Stimulated activated naive CD8-positive, alpha-beta T cell treated with anti-CD3 and anti-CD28 coated beads, Interleukin-15, Interleukin-2, amounts not matched to agents 100 U/mL and 50 U/mL, for 24 hours (primary cell): ENCODE results near the gene LRRC38.
"Not testable (repeated sequence)": the region's sequence is repeated elsewhere in the genome, so short reads cannot be mapped to it uniquely, and the experiment has no call there.

Experiments used
- ATAC-seq: fragments of 150-1000 bp; cut with Tn5 transposase; one replicate; pipeline ENCODE4 v1.10.0; 2021
- DNase-seq: peaks from one replicate; pipeline ENCODE4 v3.0.0; 2021

Gene LRRC38

GRCh38 chr1:13461977-13462376 is 51.8 kb downstream of the LRRC38 start:
- ATAC-seq = no peak
- DNase-seq = no peak

GRCh38 chr1:13456904-13457532 is 56.8 kb downstream of the LRRC38 start:
- ATAC-seq = no peak
- no peak for DNase-seq

DNA sequence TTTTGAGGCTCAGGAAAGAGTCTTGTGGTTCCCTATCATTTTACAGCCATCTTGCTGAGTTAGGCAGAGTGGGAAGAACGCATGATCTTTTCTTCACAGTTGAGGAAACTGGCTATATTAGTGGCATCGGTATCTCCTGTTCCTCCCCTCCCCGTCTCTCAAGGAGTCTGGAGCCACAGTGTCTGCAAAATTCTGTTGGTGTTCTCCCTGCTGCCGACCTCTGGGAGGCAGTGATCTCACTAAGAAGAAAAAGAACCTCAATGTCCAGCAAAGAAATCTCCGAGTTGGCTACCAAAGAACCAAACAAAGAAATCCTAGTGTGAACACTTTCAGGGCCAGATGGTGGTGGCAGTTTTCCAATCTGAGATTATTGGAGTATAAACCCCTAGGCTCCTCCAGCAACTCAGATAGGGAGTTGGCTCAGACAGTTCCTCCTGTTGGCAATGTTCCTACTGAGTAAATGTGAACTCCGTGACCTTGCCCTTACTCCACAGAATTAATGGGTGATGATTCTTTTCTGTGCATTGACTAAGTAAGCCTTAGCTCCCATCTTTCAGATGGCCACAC is 62.3 kb downstream of the LRRC38 start:
- ATAC-seq = no peak
- DNase-seq = no peak

DNA sequence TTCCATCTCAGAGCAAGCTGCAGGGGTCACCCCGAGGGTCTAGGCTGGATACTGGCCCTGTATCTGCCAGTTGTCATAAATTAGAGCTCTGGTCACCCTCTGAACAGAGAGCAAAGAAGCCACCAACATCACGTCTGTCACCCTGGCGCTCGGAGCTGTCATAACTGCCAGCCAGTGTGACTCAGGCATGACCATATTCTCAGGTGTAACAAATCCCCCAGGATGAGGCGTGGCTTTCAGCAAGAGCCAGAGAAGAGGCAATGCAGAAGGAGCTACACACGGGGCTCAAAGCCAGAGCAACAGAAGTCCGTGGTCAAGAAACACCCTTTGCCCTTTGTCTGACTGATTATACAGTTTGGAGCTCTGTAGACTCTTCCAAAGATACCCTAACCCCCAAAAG is 63.6 kb downstream of the LRRC38 start:
- DNase-seq = no peak
- no peak for ATAC-seq

- no peak for DNase-seq
- no peak for ATAC-seq
Measured at GRCh38 chr1:13443335-13443979, 70.3 kb downstream of the LRRC38 start.

DNA sequence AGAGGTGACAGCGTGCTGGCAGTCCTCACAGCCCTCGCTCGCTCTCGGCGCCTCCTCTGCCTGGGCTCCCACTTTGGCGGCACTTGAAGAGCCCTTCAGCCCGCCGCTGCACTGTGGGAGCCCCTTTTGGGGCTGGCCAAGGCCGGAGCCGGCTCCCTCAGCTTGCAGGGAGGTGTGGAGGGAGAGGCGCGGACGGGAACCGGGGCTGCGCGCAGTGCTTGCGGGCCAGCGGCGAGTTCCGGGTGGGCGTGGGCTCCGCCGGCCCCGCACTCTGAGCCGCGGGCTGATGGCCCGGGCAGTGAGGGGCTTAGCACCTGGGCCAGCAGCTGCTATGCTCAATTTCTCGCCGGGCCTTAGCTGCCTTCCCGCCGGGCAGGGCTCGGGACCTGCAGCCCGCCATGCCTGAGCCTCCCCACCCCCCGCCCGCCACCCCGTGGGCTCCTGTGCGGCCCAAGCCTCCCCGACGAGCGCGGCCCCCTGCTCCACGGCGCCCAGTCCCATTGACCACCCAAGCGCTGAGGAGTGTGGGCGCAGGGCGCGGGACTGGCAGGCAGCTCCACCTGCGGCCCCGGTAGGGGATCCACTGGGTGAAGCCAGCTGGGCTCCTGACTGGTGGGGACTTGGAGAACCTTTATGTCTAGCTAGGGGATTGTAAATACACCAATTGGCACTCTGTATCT is 74.6 kb downstream of the LRRC38 start:
- DNase-seq, ATAC-seq: not testable (repeated sequence)

DNA sequence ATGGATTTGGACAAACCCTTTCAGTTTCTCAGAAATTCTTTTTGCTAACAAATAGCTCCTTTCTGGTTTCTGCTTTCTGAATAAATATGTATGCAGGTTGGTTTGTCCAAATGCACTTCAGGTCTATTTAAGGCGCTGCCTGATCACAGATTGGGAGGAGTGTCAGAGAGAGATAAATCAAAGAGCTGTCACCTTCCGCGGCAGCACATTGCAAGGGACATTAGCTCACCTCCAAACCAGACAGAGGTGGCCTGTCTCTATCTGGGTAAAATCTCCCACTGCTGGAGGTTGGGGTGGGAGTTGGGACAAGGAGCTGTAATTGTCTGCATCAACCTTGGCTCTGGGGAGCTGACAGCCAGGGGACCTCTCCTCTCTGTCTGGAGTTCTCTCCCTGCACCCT is 78.3 kb downstream of the LRRC38 start:
- no peak for ATAC-seq

DNA sequence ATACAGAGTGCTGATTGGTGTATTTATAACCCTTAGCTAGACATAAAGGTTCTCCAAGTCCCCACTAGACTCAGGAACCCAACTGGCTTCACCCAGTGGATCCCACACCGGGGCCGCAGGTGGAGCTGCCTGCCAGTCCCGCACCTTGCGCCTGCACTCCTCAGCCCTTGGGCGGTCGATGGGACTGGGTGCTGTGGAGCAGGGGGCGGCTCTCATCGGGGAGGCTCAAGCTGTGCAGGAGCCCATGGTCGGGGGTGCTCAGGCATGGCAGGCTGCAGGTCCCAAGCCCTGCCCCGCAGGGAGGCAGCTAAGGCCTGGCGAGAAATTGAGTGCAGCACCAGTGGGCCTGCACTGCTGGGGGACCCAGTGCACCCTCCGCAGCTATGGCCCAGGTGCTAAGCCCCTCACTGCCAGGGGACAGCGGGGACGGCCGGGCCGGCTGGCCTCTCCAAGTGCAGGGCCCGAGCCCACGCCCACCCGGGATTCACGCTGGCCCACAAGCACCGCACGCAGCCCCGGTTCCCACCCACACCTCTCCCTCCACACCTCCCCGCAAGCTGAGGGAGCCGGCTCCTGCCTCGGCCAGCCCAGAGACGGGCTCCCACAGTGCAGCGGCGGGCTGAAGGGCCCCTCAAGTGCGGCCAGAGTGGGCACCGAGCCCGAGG is 80.0 kb downstream of the LRRC38 start:
- not testable (repeated sequence) for ATAC-seq, DNase-seq

More for the DNA sequence above, 78.3 kb downstream of the LRRC38 start:
- DNase-seq = no peak

DNA sequence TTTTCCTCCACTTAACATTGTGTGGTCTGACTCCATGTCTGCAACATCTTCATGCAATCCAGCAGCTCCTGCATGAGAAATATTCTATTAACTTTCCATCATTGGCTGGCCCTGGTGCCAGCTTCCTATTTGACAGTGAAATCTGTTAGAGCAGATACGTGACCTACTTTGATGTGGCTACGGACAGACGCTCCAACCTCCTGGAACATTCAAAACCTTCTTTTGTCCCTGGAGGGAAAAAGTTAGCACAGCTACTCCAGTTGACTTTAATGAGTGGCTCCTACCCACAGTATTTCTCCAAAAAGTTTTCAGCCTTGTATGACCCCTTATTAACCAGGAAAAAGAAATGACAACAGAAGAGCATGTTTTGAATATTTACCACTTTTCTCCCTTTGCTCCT is 81.6 kb downstream of the LRRC38 start:
- ATAC-seq (no peak), DNase-seq (no peak)

GRCh38 chr1:13430495-13430894 is 83.3 kb downstream of the LRRC38 start:
- DNase-seq (no peak), ATAC-seq (no peak)
